ENCODE data around the gene HIGD1C.

DNA sequence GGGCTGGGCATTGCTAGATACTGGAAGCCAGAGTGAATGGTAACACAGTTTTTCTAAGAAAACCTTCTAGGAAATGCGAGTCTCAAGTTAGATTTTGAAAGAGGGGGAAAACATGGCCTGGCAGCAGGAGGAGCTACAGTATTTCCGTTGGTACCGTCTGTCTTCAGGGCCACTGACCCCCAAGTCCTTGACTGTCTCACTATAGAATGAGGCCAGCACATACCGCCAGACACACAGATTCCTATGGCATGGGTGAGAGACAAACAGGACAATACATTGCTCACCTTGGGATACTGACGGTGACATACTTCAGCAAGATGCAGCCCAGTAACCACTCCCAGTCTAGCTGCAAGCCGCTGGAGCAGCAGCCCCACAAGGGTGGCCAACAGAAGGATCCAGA, 52.2 kb downstream of the HIGD1C start:
- TF ChIP-seq CREB1 (CRISPR knock-in tag; IDR thresholded peaks at IDR 0.05; ENCODE audit: low read depth) (no peak), NANOG (IDR thresholded peaks at IDR 0.05; ENCODE audit: borderline replicate concordance) (no peak), POLR2AphosphoS5 (IDR thresholded peaks at IDR 0.05; ENCODE audit: low read depth) (no peak), EZH2phosphoT487 (IDR thresholded peaks at IDR 0.05; ENCODE audit: unreplicated experiment) (no peak), JUNB (IDR thresholded peaks at IDR 0.05; ENCODE audit: unreplicated experiment) (no peak), EZH2 (IDR thresholded peaks at IDR 0.05; ENCODE audit: low read depth, unreplicated experiment) (no peak)
- TF ChIP-seq, protein P1, sequence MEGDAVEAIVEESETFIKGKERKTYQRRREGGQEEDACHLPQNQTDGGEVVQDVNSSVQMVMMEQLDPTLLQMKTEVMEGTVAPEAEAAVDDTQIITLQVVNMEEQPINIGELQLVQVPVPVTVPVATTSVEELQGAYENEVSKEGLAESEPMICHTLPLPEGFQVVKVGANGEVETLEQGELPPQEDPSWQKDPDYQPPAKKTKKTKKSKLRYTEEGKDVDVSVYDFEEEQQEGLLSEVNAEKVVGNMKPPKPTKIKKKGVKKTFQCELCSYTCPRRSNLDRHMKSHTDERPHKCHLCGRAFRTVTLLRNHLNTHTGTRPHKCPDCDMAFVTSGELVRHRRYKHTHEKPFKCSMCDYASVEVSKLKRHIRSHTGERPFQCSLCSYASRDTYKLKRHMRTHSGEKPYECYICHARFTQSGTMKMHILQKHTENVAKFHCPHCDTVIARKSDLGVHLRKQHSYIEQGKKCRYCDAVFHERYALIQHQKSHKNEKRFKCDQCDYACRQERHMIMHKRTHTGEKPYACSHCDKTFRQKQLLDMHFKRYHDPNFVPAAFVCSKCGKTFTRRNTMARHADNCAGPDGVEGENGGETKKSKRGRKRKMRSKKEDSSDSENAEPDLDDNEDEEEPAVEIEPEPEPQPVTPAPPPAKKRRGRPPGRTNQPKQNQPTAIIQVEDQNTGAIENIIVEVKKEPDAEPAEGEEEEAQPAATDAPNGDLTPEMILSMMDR (conservative IDR thresholded peaks at IDR 0.05; ENCODE audit: low read depth in 2 of 2): peak; percentile 30 to 61; a peak in 3 of 4 replicates
- TF ChIP-seq, protein P2, sequence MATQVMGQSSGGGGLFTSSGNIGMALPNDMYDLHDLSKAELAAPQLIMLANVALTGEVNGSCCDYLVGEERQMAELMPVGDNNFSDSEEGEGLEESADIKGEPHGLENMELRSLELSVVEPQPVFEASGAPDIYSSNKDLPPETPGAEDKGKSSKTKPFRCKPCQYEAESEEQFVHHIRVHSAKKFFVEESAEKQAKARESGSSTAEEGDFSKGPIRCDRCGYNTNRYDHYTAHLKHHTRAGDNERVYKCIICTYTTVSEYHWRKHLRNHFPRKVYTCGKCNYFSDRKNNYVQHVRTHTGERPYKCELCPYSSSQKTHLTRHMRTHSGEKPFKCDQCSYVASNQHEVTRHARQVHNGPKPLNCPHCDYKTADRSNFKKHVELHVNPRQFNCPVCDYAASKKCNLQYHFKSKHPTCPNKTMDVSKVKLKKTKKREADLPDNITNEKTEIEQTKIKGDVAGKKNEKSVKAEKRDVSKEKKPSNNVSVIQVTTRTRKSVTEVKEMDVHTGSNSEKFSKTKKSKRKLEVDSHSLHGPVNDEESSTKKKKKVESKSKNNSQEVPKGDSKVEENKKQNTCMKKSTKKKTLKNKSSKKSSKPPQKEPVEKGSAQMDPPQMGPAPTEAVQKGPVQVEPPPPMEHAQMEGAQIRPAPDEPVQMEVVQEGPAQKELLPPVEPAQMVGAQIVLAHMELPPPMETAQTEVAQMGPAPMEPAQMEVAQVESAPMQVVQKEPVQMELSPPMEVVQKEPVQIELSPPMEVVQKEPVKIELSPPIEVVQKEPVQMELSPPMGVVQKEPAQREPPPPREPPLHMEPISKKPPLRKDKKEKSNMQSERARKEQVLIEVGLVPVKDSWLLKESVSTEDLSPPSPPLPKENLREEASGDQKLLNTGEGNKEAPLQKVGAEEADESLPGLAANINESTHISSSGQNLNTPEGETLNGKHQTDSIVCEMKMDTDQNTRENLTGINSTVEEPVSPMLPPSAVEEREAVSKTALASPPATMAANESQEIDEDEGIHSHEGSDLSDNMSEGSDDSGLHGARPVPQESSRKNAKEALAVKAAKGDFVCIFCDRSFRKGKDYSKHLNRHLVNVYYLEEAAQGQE (IDR thresholded peaks at IDR 0.05; ENCODE audit: unreplicated experiment): no peak
